Measurements from ENCODE around the gene NELL2. TPM values are rescaled to one million over a fixed set of nuclear protein-coding genes. Genes with fewer than 3 reads are reported as not detected.

NELL2 gene
- total RNA-seq, 1 experiment from 2014 or later: 32.7 TPM

GRCh38 chr12:44465139-44465538 is 411.0 kb downstream of the NELL2 start:
- no peaks in the 10 kb centered on the region for H3K23me2 ChIP-seq (ENCODE audit: insufficient read length, low read depth, low read length, poor library complexity, severe bottlenecking)
- H3K79me2 ChIP-seq (ENCODE audit: insufficient read depth, low read length): no peaks in the 10 kb centered on the region
- H2AFZ ChIP-seq (ENCODE audit: low read length): no peak overlapping the region
- no peak for DNase-seq
- Mint-ChIP-seq H3K27ac (no peak overlapping the region), H3K9me3 (peaks cover 6 to 13% of the 10 kb centered on the region in 2 experiments; a peak in 3 of 5 replicates), H3K27me3 (ENCODE audit: low read depth) (peaks cover 9% of the 10 kb centered on the region), H3K4me1 (peaks cover 14 to 19% of the 10 kb centered on the region in 2 experiments), H3K4me3 (no peak overlapping the region), H3K36me3 (ENCODE audit: insufficient read depth in 1 of 3, low read depth in 3 of 3) (peaks cover 0 to 8% (median 0%) of the 10 kb centered on the region in 3 experiments; a peak in 3 of 7 replicates)
- H3K23ac ChIP-seq (ENCODE audit: insufficient read length, low read depth, low read length): no peak overlapping the region
- H3K4me1 ChIP-seq (ENCODE audit: insufficient read depth, low read length): no peaks in the 10 kb centered on the region
- no peaks in the 10 kb centered on the region for H3K79me1 ChIP-seq (ENCODE audit: insufficient read depth, low read depth, low read length, poor library complexity, severe bottlenecking)
- no peaks in the 10 kb centered on the region for H3K27me3 ChIP-seq (ENCODE audit: insufficient read depth, low read length)
- no peak overlapping the region for H2AK5ac ChIP-seq (ENCODE audit: insufficient read length, low read length)
- no peak overlapping the region for H3K4ac ChIP-seq (ENCODE audit: low read depth, low read length)
- H4K91ac ChIP-seq (ENCODE audit: insufficient read length, low read depth, low read length): no peak overlapping the region
- no peak overlapping the region for H3K14ac ChIP-seq (ENCODE audit: insufficient read depth, low read length)
- H3K56ac ChIP-seq (ENCODE audit: insufficient read length, low read depth, low read length): no peak overlapping the region
- H4K20me1 ChIP-seq (ENCODE audit: control insufficient read depth, insufficient read depth, insufficient read length): no peaks in the 10 kb centered on the region
- H3K9me3 ChIP-seq (ENCODE audit: control insufficient read depth, low read depth, low read length): no peaks in the 10 kb centered on the region
- H3K27ac ChIP-seq (ENCODE audit: insufficient read length, low read depth, low read length): no peak overlapping the region
- no peak overlapping the region for H2BK15ac ChIP-seq (ENCODE audit: low read depth, low read length)
- H3K18ac ChIP-seq (ENCODE audit: insufficient read length, low read depth, low read length): no peak overlapping the region
- H3K9ac ChIP-seq (ENCODE audit: extremely low read depth, insufficient read length, low read length): no peak overlapping the region
- H4K5ac ChIP-seq (ENCODE audit: insufficient read length, low read depth, low read length): no peak overlapping the region
- no peak overlapping the region for H2BK5ac ChIP-seq (ENCODE audit: insufficient read length, low read length)
- H3T11ph ChIP-seq (ENCODE audit: low read length): no peak overlapping the region
- no peak overlapping the region for H2BK20ac ChIP-seq (ENCODE audit: low read depth, low read length, poor library complexity, severe bottlenecking)
- no peak overlapping the region for H3K4me2 ChIP-seq (ENCODE audit: insufficient read depth, insufficient read length, low read length)
- no peak overlapping the region for H4K8ac ChIP-seq (replicated peaks; ENCODE audit: insufficient read length, low read depth, low read length)
- WGBS (ENCODE audit: extremely low coverage, insufficient read length, low lambda C conversion rate): no CpG with 5 or more reads among the region's 2 CpGs
- no peak overlapping the region for H2BK120ac ChIP-seq (ENCODE audit: low read depth, low read length, poor library complexity, severe bottlenecking)
- TF ChIP-seq, protein P1, sequence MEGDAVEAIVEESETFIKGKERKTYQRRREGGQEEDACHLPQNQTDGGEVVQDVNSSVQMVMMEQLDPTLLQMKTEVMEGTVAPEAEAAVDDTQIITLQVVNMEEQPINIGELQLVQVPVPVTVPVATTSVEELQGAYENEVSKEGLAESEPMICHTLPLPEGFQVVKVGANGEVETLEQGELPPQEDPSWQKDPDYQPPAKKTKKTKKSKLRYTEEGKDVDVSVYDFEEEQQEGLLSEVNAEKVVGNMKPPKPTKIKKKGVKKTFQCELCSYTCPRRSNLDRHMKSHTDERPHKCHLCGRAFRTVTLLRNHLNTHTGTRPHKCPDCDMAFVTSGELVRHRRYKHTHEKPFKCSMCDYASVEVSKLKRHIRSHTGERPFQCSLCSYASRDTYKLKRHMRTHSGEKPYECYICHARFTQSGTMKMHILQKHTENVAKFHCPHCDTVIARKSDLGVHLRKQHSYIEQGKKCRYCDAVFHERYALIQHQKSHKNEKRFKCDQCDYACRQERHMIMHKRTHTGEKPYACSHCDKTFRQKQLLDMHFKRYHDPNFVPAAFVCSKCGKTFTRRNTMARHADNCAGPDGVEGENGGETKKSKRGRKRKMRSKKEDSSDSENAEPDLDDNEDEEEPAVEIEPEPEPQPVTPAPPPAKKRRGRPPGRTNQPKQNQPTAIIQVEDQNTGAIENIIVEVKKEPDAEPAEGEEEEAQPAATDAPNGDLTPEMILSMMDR (conservative IDR thresholded peaks at IDR 0.05): peak; percentile 41; the same call in 2 of the 3 replicates
- H2BK12ac ChIP-seq (ENCODE audit: insufficient read length, low read depth, low read length): no peak overlapping the region

Data from H9 (cell line).